ENCODE results near the gene SIRT5. TPM values are rescaled to one million over a fixed set of nuclear protein-coding genes. Genes with fewer than 3 reads are reported as not detected.
A peak's percentile ranks its signal among the peaks of the same experiment; 100 is the strongest.

The SIRT5 gene
- 10 to 100 TPM in 3 of 6 donors, 1 to 10 TPM in 3; 7.0 to 19.9 (median 11.0) TPM for total RNA-seq

GRCh38 chr6:13574571-13575376 is at the start of gene SIRT5:
TSS of gene SIRT5 (plus strand) at chr6:13574601. CDS start at chr6:13584111, 9,510 bp downstream.
- ATAC-seq (ENCODE audit: low FRiP score in 2 of 2), result peak; percentile 83 to 95
- H3K9me3 ChIP-seq, result no peaks in the 10 kb centered on the region
- H3K36me3 ChIP-seq, result no peaks in the 10 kb centered on the region
- TF ChIP-seq EP300 (IDR thresholded peaks at IDR 0.05), result peak in 1 of 4 donors; percentile 29
- TF ChIP-seq POLR2AphosphoS5 (IDR thresholded peaks at IDR 0.05), result peak; percentile 66 to 79
- TF ChIP-seq, protein P1, sequence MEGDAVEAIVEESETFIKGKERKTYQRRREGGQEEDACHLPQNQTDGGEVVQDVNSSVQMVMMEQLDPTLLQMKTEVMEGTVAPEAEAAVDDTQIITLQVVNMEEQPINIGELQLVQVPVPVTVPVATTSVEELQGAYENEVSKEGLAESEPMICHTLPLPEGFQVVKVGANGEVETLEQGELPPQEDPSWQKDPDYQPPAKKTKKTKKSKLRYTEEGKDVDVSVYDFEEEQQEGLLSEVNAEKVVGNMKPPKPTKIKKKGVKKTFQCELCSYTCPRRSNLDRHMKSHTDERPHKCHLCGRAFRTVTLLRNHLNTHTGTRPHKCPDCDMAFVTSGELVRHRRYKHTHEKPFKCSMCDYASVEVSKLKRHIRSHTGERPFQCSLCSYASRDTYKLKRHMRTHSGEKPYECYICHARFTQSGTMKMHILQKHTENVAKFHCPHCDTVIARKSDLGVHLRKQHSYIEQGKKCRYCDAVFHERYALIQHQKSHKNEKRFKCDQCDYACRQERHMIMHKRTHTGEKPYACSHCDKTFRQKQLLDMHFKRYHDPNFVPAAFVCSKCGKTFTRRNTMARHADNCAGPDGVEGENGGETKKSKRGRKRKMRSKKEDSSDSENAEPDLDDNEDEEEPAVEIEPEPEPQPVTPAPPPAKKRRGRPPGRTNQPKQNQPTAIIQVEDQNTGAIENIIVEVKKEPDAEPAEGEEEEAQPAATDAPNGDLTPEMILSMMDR (IDR thresholded peaks at IDR 0.05), result peak in 4 of 6 experiments; percentile 68 to 75 (median 74)
- peak; percentile 52 to 90 (median 66) for TF ChIP-seq POLR2A (IDR thresholded peaks at IDR 0.05)
- H3K4me3 ChIP-seq, result peak within 1 kb of the TSS; percentile 75 to 91 (median 88)
- 1% methylated on average over 25 to 41 of the region's 52 CpGs for WGBS, 2 donors
- H3K27me3 ChIP-seq, result no peaks in the 10 kb centered on the region
- peak; percentile 89 for DNase-seq
- peaks cover 8 to 18% (median 15%) of the 10 kb centered on the region in 4 donors for H3K4me1 ChIP-seq
- H3K27ac ChIP-seq, result peak within 1 kb of the TSS; percentile 93 to 99 (median 99)

DNA sequence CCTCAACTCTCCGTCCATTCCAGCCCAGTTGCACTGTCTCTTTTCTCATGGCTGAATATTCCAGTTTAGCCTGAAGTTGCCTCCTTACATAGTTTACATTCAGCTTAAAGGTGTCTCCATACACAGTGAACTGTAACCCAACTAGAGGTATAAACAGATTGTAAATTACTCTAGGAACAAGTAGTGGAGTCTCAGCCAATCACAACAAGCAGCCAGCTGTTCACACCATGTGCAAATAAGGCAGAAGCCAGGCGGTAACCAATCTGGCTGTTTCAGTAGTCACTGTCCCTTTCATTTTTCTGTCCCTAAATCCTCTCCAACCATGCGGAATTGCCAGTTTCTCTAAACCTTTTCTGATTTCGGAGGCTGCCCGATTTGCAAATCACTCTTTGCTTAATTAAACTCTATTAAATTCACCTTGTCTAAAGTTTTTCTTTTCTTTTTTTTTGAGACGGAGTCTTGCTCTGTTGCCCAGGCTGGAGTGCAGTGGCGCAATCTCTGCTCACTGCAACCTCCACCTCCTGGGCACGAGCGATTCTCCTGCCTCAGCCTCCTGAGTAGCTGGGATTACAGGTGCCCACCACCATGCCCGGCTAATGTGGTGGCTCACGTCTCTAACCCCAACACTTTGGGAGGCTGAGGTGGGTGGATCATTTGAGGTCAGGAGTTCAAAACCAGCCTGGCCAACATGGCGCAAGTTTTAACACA is 49.4 kb upstream of the SIRT5 start:
- WGBS, 2 donors, result 90 to 92% methylated on average over 12 of the region's 12 CpGs
- H3K27ac ChIP-seq, result no peak overlapping the region
- H3K27me3 ChIP-seq, result no peaks in the 10 kb centered on the region
- H3K9me3 ChIP-seq, result no peaks in the 10 kb centered on the region
- no peak overlapping the region for H3K4me3 ChIP-seq
- no peaks in the 10 kb centered on the region for H3K36me3 ChIP-seq
- ATAC-seq (ENCODE audit: low FRiP score in 2 of 2) (no peak), DNase-seq (no peak)
- H3K4me1 ChIP-seq, result peaks cover 16 to 44% (median 28%) of the 10 kb centered on the region in 4 donors
- no peak for TF ChIP-seq POLR2AphosphoS5 (IDR thresholded peaks at IDR 0.05)
- TF ChIP-seq EP300 (IDR thresholded peaks at IDR 0.05), result no peak
- TF ChIP-seq, protein P1 (IDR thresholded peaks at IDR 0.05), result no peak
- no peak for TF ChIP-seq POLR2A (IDR thresholded peaks at IDR 0.05)

GRCh38 chr6:13526357-13526726 is 48.1 kb upstream of the SIRT5 start:
- Histone ChIP-seq H3K36me3 (no peaks in the 10 kb centered on the region), H3K27ac (peak overlapping the region; percentile 48 to 88 (median 66)), H3K27me3 (no peaks in the 10 kb centered on the region), H3K9me3 (no peaks in the 10 kb centered on the region), H3K4me1 (peaks cover 16 to 44% (median 28%) of the 10 kb centered on the region in 4 donors), H3K4me3 (no peak overlapping the region)
- ATAC-seq (ENCODE audit: low FRiP score in 2 of 2), result no peak
- TF ChIP-seq EP300 (IDR thresholded peaks at IDR 0.05), result no peak
- TF ChIP-seq, protein P1 (IDR thresholded peaks at IDR 0.05), result no peak
- TF ChIP-seq POLR2A (IDR thresholded peaks at IDR 0.05), result no peak
- TF ChIP-seq POLR2AphosphoS5 (IDR thresholded peaks at IDR 0.05), result no peak
- no peak for DNase-seq
- 67 to 69% methylated on average over 1 of the region's 1 CpG for WGBS, 2 donors

DNA sequence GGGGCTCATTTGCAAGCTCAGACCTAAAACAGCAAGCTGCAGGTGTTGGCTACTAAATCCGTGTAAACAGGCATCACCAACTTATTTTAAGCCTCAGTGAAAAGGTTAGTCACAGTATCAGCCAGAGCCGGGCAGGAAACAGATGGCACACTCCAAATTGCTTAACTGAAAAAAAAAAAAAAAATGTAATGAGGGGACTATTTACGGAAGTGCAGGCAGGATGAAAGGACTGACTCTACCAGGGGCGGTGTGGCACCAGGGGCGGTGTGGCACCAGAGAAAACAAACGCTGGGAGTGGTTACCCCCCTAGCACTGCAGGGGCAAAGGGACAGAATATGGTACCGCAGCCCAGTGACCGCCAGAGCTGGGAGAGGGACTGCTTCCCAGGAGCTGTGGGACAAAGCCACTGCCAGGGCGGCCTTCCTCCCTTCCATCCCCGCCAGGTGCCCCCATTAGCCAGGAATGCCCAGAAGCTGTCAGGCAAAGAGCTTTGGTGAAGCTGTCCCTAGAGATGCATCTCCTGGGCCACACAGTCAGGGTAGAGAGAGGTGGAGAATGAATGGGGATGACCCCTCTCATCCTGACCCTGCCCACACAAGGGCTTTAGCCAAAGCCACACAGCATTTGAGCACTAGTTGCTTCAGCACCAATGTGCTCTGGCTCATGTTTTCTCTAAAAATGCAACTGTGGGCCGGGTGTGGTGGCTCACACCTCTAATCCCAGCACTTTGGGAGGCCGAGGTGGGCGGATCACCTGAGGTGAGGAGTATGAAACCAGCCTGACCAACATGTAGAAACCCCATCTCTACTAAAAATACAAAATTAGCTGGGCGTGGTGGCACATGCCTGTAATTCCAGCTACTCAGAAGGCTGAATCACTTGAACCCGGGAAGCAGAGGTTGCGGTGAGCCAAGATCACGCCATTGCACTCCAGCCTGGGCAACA is 47.4 kb upstream of the SIRT5 start:
- ATAC-seq (ENCODE audit: low FRiP score in 2 of 2) (peak; percentile 77 to 80), DNase-seq (peak; percentile 36 to 51)
- Histone ChIP-seq H3K27me3 (no peaks in the 10 kb centered on the region), H3K4me3 (no peak overlapping the region), H3K4me1 (peaks cover 16 to 44% (median 28%) of the 10 kb centered on the region in 4 donors), H3K27ac (peak overlapping the region; percentile 51 to 88 (median 76)), H3K9me3 (no peaks in the 10 kb centered on the region), H3K36me3 (no peaks in the 10 kb centered on the region)
- 46 to 52% methylated on average over 17 of the region's 17 CpGs for WGBS, 2 donors
- TF ChIP-seq POLR2AphosphoS5 (IDR thresholded peaks at IDR 0.05), result peak; percentile 49 to 67
- TF ChIP-seq, protein P1 (IDR thresholded peaks at IDR 0.05), result peak in 2 of 6 experiments; percentile 8 to 18
- TF ChIP-seq POLR2A (IDR thresholded peaks at IDR 0.05), result no peak
- TF ChIP-seq EP300 (IDR thresholded peaks at IDR 0.05), result peak in 2 of 4 donors; percentile 55 to 58

All from upper lobe of left lung (tissue), 6 donors.